Activated CD8-positive, alpha-beta memory T cell treated with anti-CD3 and anti-CD28 coated beads for 1 hour (primary cell): ENCODE results near the gene ADGRL3.

ENCODE experiments used
- DNase-seq, 2 donors: peaks; one replicate each; pipeline ENCODE4 v3.0.0-alpha.2; 2020; ENCODE audit warnings: low read depth in 1 of 2; ENCODE audit errors: extremely low read depth in 1 of 2

The ADGRL3 gene

GRCh38 chr4:61200187-61200915, at the start of gene ADGRL3:
Gene ADGRL3 (plus strand): TSS chr4:61200326.
- DNase-seq: no peak

- no peak for DNase-seq
Measured at GRCh38 chr4:61152433-61152832, 47.7 kb upstream of the ADGRL3 start.

GRCh38 chr4:61160478-61160877, 39.6 kb upstream of the ADGRL3 start:
- DNase-seq: no peak

DNA sequence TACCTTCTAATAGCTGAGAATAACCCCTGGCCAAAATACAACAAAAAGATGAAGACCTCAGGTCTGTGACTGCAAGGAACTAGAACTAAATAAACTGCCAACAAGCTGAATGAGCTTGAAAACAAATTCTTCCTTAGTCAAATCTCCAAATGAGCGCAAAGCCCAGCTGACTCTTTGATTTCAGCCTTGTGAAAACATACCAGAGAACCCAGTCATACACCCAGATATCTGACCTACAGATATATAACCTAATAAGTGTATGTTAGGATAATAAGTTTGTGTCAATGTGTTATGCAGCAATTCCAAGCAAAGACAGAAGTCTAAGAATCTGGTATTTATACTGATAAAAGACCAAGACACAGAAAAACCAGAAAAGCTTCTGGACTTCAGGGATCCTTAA, 38.0 kb upstream of the ADGRL3 start:
- DNase-seq: no peak

DNA sequence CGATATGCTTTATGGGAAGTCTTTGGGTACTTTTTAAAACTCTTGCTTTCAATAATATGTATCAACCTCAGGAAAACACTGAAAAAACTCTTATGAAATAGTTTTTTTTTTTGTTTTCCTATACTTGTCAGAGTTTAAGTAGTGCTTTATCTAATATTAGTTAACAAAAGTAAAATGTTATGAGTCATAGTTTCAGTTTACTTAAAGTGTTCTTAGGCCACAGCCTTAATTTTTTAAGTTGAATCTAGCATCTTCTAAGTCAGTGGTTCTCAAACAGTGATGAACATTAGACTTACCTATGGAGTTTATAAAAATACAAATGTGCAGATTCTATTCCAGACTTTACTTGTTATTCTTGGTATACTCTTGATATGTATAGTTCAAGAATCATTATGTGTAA, 26.3 kb upstream of the ADGRL3 start:
- DNase-seq: no peak

- DNase-seq: no peak
Measured at GRCh38 chr4:61175495-61175894, 24.6 kb upstream of the ADGRL3 start.

GRCh38 chr4:61177367-61177766, 22.8 kb upstream of the ADGRL3 start:
- no peak for DNase-seq

DNA sequence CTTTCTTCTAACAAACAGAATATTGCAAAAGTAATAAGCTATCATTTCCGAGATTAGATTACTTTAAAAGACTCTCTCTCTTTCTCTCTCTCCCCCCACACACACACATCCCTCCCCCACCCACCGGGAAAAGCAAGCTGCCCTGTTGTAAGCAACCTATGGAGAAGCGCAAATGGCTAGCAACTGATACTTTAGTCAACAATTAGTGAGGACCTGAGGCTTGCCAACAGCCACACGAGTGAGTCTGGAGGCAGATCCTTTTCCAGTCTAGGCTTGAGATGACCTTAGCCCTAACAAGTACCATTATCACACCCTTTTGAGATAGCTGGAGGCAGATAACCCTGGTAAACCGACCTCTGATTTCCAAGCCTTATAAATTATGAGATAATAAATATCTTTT, 19.7 kb upstream of the ADGRL3 start:
- DNase-seq: no peak

GRCh38 chr4:61182915-61183314, 17.2 kb upstream of the ADGRL3 start:
- no peak for DNase-seq

- no peak for DNase-seq
Measured at GRCh38 chr4:61185288-61185687, 14.8 kb upstream of the ADGRL3 start.

DNA sequence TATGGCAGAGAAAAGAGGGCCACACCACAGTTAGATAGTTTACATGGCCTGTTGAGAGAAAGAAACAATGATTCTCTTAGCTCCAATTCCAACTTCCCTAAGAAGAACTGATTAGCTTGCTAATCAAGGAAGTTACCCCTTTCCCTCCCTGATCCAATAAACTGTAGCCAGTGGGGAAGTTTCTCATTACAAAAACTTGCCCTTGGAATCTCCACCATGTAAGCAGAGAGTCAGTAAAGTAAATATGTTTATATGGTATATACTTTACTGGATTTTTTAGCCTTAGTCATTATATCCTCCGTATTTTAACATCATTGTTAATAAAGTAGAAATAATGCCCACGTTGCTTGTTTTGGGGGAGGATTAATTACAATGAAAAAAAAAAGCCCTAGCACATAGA, 7.7 kb upstream of the ADGRL3 start:
- DNase-seq: no peak

GRCh38 chr4:61193863-61194262, 6.3 kb upstream of the ADGRL3 start:
- no peak for DNase-seq

DNA sequence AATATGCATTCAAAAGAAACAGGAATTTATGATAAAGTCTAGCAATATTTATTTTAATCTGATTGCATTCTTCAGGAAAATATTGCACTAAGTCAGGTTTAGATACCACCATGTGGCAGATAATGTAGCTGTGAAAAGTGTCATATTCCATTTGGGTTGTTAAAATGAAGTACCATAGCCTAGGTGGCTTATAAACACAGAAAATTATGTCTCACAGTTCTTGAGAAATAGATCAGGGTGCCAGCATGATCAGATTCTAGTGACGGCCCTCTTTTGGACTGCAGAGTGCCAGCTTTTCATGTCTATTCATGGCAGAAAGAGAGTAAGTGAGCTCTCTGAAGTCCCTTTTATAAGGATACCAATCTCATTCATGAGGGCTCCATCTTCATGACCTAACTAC, 5.6 kb upstream of the ADGRL3 start:
- no peak for DNase-seq

GRCh38 chr4:61195101-61195500, 5.0 kb upstream of the ADGRL3 start:
- DNase-seq: no peak

GRCh38 chr4:61198686-61199085, 1.4 kb upstream of the ADGRL3 start:
- no peak for DNase-seq

DNA sequence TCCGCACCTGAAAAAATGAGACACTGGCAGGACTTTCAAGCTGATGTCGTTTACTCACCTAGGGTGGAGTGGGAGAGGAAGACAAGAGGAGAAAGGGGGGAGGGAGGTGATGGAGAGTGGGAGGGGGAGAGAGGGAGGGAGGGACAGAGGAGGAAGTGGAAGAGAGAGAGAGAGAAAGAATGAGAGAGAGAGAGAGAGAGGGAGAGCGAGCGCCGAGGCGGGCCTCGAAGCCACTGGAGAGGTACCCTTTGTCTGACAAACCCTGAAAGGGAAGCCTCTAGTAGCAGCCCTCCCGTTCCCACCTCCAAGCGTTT, 296 bp upstream of the ADGRL3 start:
- no peak for DNase-seq

DNA sequence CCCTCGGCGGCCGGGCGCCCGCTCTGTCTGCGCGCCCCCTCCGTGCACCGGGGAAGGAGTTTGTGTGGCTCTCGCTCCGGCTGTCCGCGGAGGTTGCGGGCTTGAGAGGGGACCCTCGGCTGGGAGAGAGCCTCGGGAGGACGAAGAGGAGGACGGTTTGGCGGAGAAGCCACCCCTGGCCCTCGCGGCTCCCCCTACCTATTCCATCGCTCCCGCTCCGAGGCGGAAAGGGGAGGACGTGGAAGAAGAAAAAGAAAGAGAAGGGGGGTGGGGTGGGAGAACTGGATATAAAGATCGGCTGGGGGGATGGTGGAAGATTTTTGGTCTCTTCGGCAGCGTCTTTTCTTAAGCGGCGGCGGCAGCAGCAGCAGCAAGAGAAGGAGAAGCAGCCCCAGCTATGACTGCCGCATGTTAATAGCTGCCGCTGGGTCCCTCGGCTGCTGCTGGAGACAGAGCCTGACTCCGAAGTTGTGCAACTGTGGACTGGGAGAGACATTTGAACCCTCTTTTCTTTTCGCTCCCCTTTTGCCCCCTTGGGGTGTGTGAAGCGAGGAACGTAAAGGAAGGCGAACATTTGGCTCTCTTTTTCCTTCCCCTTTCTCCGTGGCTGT, 895 bp downstream of the ADGRL3 start:
- DNase-seq: no peak

- DNase-seq: no peak
Measured at GRCh38 chr4:61201561-61201960, 1.4 kb downstream of the ADGRL3 start.

GRCh38 chr4:61201961-61202637, 2.0 kb downstream of the ADGRL3 start:
- DNase-seq: no peak

GRCh38 chr4:61202638-61203435, 2.7 kb downstream of the ADGRL3 start:
- no peak for DNase-seq

- no peak for DNase-seq
Measured at GRCh38 chr4:61203436-61203790, 3.3 kb downstream of the ADGRL3 start.
